NCI-H2081 treated with DMSO at 0.1 percent for 48 hours (cell line): ENCODE data around the gene CLCN7.

Experiments
- DNase-seq: peaks from one replicate; lab custom pipeline; 2025; lab: John Stamatoyannopoulos, UW

The CLCN7 gene

GRCh38 chr16:1474796-1475551 lies at the start of gene CLCN7:
Gene CLCN7 (minus strand): TSS chr16:1475028. CDS start chr16:1474974, 54 bp downstream.
- peak; percentile 18 for DNase-seq

- no peak for DNase-seq
Observed at GRCh38 chr16:1524366-1524765, 49.5 kb upstream of the CLCN7 start.

- no peak for DNase-seq
Observed at GRCh38 chr16:1523581-1524245, 48.9 kb upstream of the CLCN7 start.

GRCh38 chr16:1520461-1520860 lies 45.6 kb upstream of the CLCN7 start:
- DNase-seq = no peak

GRCh38 chr16:1519831-1520230 lies 45.0 kb upstream of the CLCN7 start:
- DNase-seq = no peak

- DNase-seq = no peak
Observed at GRCh38 chr16:1518626-1519135, 43.9 kb upstream of the CLCN7 start.

GRCh38 chr16:1514507-1514906 lies 39.7 kb upstream of the CLCN7 start:
- no peak for DNase-seq

- DNase-seq = no peak
Observed at GRCh38 chr16:1512774-1513173, 37.9 kb upstream of the CLCN7 start.

- DNase-seq = no peak
Observed at GRCh38 chr16:1511662-1512569, 37.1 kb upstream of the CLCN7 start.

GRCh38 chr16:1510941-1511351 lies 36.1 kb upstream of the CLCN7 start:
- DNase-seq = no peak

- no peak for DNase-seq
Observed at GRCh38 chr16:1510272-1510671, 35.4 kb upstream of the CLCN7 start.

GRCh38 chr16:1509307-1510221 lies 34.7 kb upstream of the CLCN7 start:
- no peak for DNase-seq

GRCh38 chr16:1508494-1509187 lies 33.8 kb upstream of the CLCN7 start:
- no peak for DNase-seq

GRCh38 chr16:1506494-1507213 lies 31.8 kb upstream of the CLCN7 start:
- DNase-seq = no peak

GRCh38 chr16:1505912-1506311 lies 31.1 kb upstream of the CLCN7 start:
- no peak for DNase-seq

GRCh38 chr16:1505073-1505844 lies 30.4 kb upstream of the CLCN7 start:
- DNase-seq = no peak

- DNase-seq = no peak
Observed at GRCh38 chr16:1503110-1503955, 28.5 kb upstream of the CLCN7 start.
